ENCODE measurements around the gene PLCXD3.

DNA sequence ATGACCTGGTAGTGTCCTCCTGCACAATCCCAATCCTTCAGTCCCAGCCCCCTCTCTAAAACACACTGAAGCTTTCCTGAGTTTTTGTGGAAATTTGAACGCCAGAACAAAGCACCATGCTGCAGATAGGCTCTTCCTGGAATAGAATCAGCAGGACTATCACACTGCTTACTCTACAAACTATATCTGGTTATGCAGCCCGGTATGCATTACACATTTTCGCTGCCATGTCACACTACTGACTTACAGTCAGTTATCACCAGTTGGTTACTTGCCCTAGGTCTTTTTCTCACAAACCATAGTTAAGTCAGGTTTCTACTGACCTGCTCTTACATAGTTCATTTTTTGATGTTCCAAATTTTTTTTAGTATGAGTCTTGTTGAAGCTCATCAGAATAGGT lies 24.9 kb downstream of the PLCXD3 start:
- TF ChIP-seq, protein P1, sequence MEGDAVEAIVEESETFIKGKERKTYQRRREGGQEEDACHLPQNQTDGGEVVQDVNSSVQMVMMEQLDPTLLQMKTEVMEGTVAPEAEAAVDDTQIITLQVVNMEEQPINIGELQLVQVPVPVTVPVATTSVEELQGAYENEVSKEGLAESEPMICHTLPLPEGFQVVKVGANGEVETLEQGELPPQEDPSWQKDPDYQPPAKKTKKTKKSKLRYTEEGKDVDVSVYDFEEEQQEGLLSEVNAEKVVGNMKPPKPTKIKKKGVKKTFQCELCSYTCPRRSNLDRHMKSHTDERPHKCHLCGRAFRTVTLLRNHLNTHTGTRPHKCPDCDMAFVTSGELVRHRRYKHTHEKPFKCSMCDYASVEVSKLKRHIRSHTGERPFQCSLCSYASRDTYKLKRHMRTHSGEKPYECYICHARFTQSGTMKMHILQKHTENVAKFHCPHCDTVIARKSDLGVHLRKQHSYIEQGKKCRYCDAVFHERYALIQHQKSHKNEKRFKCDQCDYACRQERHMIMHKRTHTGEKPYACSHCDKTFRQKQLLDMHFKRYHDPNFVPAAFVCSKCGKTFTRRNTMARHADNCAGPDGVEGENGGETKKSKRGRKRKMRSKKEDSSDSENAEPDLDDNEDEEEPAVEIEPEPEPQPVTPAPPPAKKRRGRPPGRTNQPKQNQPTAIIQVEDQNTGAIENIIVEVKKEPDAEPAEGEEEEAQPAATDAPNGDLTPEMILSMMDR (IDR thresholded peaks at IDR 0.05), result no peak
- TF ChIP-seq NFE2L1 (CRISPR knock-in tag; IDR thresholded peaks at IDR 0.05), result no peak
- TF ChIP-seq, protein P2, sequence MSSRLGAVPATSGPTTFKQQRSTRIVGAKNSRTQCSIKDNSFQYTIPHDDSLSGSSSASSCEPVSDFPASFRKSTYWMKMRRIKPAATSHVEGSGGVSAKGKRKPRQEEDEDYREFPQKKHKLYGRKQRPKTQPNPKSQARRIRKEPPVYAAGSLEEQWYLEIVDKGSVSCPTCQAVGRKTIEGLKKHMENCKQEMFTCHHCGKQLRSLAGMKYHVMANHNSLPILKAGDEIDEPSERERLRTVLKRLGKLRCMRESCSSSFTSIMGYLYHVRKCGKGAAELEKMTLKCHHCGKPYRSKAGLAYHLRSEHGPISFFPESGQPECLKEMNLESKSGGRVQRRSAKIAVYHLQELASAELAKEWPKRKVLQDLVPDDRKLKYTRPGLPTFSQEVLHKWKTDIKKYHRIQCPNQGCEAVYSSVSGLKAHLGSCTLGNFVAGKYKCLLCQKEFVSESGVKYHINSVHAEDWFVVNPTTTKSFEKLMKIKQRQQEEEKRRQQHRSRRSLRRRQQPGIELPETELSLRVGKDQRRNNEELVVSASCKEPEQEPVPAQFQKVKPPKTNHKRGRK (CRISPR knock-in tag; IDR thresholded peaks at IDR 0.05; ENCODE audit: borderline replicate concordance), result no peak
- no peak for TF ChIP-seq CREM (CRISPR knock-in tag; IDR thresholded peaks at IDR 0.05)
- TF ChIP-seq, protein P3, sequence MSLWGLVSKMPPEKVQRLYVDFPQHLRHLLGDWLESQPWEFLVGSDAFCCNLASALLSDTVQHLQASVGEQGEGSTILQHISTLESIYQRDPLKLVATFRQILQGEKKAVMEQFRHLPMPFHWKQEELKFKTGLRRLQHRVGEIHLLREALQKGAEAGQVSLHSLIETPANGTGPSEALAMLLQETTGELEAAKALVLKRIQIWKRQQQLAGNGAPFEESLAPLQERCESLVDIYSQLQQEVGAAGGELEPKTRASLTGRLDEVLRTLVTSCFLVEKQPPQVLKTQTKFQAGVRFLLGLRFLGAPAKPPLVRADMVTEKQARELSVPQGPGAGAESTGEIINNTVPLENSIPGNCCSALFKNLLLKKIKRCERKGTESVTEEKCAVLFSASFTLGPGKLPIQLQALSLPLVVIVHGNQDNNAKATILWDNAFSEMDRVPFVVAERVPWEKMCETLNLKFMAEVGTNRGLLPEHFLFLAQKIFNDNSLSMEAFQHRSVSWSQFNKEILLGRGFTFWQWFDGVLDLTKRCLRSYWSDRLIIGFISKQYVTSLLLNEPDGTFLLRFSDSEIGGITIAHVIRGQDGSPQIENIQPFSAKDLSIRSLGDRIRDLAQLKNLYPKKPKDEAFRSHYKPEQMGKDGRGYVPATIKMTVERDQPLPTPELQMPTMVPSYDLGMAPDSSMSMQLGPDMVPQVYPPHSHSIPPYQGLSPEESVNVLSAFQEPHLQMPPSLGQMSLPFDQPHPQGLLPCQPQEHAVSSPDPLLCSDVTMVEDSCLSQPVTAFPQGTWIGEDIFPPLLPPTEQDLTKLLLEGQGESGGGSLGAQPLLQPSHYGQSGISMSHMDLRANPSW (CRISPR knock-in tag; conservative IDR thresholded peaks at IDR 0.05; ENCODE audit: low read depth), result no peak
- TF ChIP-seq, protein P4, sequence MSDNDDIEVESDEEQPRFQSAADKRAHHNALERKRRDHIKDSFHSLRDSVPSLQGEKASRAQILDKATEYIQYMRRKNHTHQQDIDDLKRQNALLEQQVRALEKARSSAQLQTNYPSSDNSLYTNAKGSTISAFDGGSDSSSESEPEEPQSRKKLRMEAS (CRISPR knock-in tag; IDR thresholded peaks at IDR 0.05), result no peak
- TF ChIP-seq, protein P5, sequence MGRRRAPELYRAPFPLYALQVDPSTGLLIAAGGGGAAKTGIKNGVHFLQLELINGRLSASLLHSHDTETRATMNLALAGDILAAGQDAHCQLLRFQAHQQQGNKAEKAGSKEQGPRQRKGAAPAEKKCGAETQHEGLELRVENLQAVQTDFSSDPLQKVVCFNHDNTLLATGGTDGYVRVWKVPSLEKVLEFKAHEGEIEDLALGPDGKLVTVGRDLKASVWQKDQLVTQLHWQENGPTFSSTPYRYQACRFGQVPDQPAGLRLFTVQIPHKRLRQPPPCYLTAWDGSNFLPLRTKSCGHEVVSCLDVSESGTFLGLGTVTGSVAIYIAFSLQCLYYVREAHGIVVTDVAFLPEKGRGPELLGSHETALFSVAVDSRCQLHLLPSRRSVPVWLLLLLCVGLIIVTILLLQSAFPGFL (CRISPR knock-in tag; IDR thresholded peaks at IDR 0.05; ENCODE audit: borderline replicate concordance), result no peak
- no peak for TF ChIP-seq FOXJ3 (CRISPR knock-in tag; IDR thresholded peaks at IDR 0.05; ENCODE audit: borderline replicate concordance)
- no peak for TF ChIP-seq CBFB (CRISPR knock-in tag; IDR thresholded peaks at IDR 0.05; ENCODE audit: low read depth)
- TF ChIP-seq ZNF138 (CRISPR knock-in tag; conservative IDR thresholded peaks at IDR 0.05), result no peak
- no peak for TF ChIP-seq JUN (CRISPR knock-in tag; IDR thresholded peaks at IDR 0.05)
- no peak for TF ChIP-seq RELA (CRISPR knock-in tag; IDR thresholded peaks at IDR 0.05; ENCODE audit: borderline replicate concordance)
- TF ChIP-seq MYBL2 (CRISPR knock-in tag; IDR thresholded peaks at IDR 0.05), result no peak

Data from WTC11 (cell line).